ENCODE results near the gene NRP2.

NRP2 gene

GRCh38 chr2:205637779-205638503 lies 44.4 kb upstream of the NRP2 start:
- no peak for TF ChIP-seq CREB1 (IDR thresholded peaks at IDR 0.05; ENCODE audit: low read depth)
- no peak for TF ChIP-seq MAX (IDR thresholded peaks at IDR 0.05)
- no peak for TF ChIP-seq FOXM1 (IDR thresholded peaks at IDR 0.05; ENCODE audit: borderline replicate concordance, low read depth)
- TF ChIP-seq TCF12 (IDR thresholded peaks at IDR 0.05; ENCODE audit: low read depth): no peak
- TF ChIP-seq NFIC (IDR thresholded peaks at IDR 0.05): no peak
- TF ChIP-seq CEBPB (IDR thresholded peaks at IDR 0.05): no peak
- TF ChIP-seq REST (IDR thresholded peaks at IDR 0.05; ENCODE audit: low read depth): no peak
- no peak for TF ChIP-seq TEAD4 (IDR thresholded peaks at IDR 0.05)
- TF ChIP-seq EGR1 (IDR thresholded peaks at IDR 0.05): no peak
- TF ChIP-seq RAD21 (IDR thresholded peaks at IDR 0.05; ENCODE audit: low read depth): no peak
- no peak for TF ChIP-seq EP300 (IDR thresholded peaks at IDR 0.05; ENCODE audit: borderline replicate concordance)
- no peak for TF ChIP-seq USF1 (IDR thresholded peaks at IDR 0.05)
- TF ChIP-seq ZBTB7A (IDR thresholded peaks at IDR 0.05; ENCODE audit: low read depth): no peak
- TF ChIP-seq YY1 (IDR thresholded peaks at IDR 0.05; ENCODE audit: low read depth): no peak
- no peak for TF ChIP-seq TAF1 (IDR thresholded peaks at IDR 0.05; ENCODE audit: low read depth)

GRCh38 chr2:205640716-205641115 lies 41.6 kb upstream of the NRP2 start:
- TF ChIP-seq TCF12 (IDR thresholded peaks at IDR 0.05; ENCODE audit: low read depth) (no peak), ZBTB7A (IDR thresholded peaks at IDR 0.05; ENCODE audit: low read depth) (no peak), EGR1 (IDR thresholded peaks at IDR 0.05) (no peak)

- TF ChIP-seq MAX (IDR thresholded peaks at IDR 0.05) (no peak), USF1 (IDR thresholded peaks at IDR 0.05) (no peak), TAF1 (IDR thresholded peaks at IDR 0.05; ENCODE audit: low read depth) (no peak), TCF12 (IDR thresholded peaks at IDR 0.05; ENCODE audit: low read depth) (no peak), REST (IDR thresholded peaks at IDR 0.05; ENCODE audit: low read depth) (no peak), ZBTB7A (IDR thresholded peaks at IDR 0.05; ENCODE audit: low read depth) (no peak)
These were observed 39.5 kb upstream of the NRP2 start for GRCh38 chr2:205642599-205643356.

GRCh38 chr2:205643391-205643885 lies 38.9 kb upstream of the NRP2 start:
- TF ChIP-seq TCF12 (IDR thresholded peaks at IDR 0.05; ENCODE audit: low read depth): no peak
- no peak for TF ChIP-seq NFIC (IDR thresholded peaks at IDR 0.05)
- no peak for TF ChIP-seq TEAD4 (IDR thresholded peaks at IDR 0.05)

- TF ChIP-seq FOXM1 (IDR thresholded peaks at IDR 0.05; ENCODE audit: borderline replicate concordance, low read depth) (no peak), TEAD4 (IDR thresholded peaks at IDR 0.05) (no peak), RAD21 (IDR thresholded peaks at IDR 0.05; ENCODE audit: low read depth) (no peak), CREB1 (IDR thresholded peaks at IDR 0.05; ENCODE audit: low read depth) (no peak), ZBTB7A (IDR thresholded peaks at IDR 0.05; ENCODE audit: low read depth) (no peak), MAX (IDR thresholded peaks at IDR 0.05) (no peak), EP300 (IDR thresholded peaks at IDR 0.05; ENCODE audit: borderline replicate concordance) (no peak), CEBPB (IDR thresholded peaks at IDR 0.05) (no peak), NFIC (IDR thresholded peaks at IDR 0.05) (no peak), REST (IDR thresholded peaks at IDR 0.05; ENCODE audit: low read depth) (no peak), YY1 (IDR thresholded peaks at IDR 0.05; ENCODE audit: low read depth) (no peak), TAF1 (IDR thresholded peaks at IDR 0.05; ENCODE audit: low read depth) (no peak), EGR1 (IDR thresholded peaks at IDR 0.05) (no peak), USF1 (IDR thresholded peaks at IDR 0.05) (no peak), TCF12 (IDR thresholded peaks at IDR 0.05; ENCODE audit: low read depth) (no peak)
These were observed 38.3 kb upstream of the NRP2 start for GRCh38 chr2:205644018-205644417.
